ENCODE measurements around the gene NOP53. TPM values are rescaled to one million over a fixed set of nuclear protein-coding genes. Genes with fewer than 3 reads are reported as not detected.
"Not testable (repeated sequence)": the region's sequence is repeated elsewhere in the genome, so short reads cannot be mapped to it uniquely, and the experiment has no call there.

The NOP53 gene
- total and polyA plus RNA-seq, 7 donors, result 96.3 to 268 (median 166) TPM

GRCh38 chr19:47798904-47799266 lies 53.5 kb downstream of the NOP53 start:
- 64 to 77% (median 74%) methylated on average over 4 of the region's 4 CpGs for WGBS, 3 donors
- Histone ChIP-seq H3K27me3 (ENCODE audit: insufficient read depth in 3 of 3, low read length in 2 of 3) (peaks cover 0 to 1% (median 0%) of the 10 kb centered on the region in 3 donors), H3K9me3 (no peaks in the 10 kb centered on the region), H3K4me1 (no peaks in the 10 kb centered on the region), H3K27ac (no peak overlapping the region), H3K36me3 (ENCODE audit: insufficient read depth in 1 of 2, low read depth in 1 of 2) (no peaks in the 10 kb centered on the region), H3K4me3 (no peak overlapping the region)
- ATAC-seq (no peak), DNase-seq (no peak)
- TF ChIP-seq, protein P1, sequence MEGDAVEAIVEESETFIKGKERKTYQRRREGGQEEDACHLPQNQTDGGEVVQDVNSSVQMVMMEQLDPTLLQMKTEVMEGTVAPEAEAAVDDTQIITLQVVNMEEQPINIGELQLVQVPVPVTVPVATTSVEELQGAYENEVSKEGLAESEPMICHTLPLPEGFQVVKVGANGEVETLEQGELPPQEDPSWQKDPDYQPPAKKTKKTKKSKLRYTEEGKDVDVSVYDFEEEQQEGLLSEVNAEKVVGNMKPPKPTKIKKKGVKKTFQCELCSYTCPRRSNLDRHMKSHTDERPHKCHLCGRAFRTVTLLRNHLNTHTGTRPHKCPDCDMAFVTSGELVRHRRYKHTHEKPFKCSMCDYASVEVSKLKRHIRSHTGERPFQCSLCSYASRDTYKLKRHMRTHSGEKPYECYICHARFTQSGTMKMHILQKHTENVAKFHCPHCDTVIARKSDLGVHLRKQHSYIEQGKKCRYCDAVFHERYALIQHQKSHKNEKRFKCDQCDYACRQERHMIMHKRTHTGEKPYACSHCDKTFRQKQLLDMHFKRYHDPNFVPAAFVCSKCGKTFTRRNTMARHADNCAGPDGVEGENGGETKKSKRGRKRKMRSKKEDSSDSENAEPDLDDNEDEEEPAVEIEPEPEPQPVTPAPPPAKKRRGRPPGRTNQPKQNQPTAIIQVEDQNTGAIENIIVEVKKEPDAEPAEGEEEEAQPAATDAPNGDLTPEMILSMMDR (IDR thresholded peaks at IDR 0.05), result no peak
- intact Hi-C loops (cut with DNase I), result no loop called here

DNA sequence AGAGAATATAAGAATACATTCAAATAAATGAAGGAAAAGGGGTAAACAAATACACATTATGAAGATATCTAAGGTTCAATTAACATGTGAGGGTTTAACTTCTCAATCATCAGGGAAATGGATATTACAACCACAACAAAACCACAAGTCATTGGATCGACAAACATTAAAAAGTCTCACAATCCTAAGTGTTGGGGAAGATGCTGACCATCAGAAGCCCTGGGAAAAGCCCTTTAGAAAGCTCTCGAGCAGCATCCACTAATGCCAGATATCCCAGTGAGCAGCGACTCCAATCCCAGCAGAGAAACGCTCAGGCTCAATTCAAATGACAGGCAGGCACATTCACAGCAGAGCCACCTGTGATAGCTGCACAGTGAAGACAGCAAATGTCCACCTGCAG lies 55.9 kb downstream of the NOP53 start:
- ATAC-seq, result no peak

DNA sequence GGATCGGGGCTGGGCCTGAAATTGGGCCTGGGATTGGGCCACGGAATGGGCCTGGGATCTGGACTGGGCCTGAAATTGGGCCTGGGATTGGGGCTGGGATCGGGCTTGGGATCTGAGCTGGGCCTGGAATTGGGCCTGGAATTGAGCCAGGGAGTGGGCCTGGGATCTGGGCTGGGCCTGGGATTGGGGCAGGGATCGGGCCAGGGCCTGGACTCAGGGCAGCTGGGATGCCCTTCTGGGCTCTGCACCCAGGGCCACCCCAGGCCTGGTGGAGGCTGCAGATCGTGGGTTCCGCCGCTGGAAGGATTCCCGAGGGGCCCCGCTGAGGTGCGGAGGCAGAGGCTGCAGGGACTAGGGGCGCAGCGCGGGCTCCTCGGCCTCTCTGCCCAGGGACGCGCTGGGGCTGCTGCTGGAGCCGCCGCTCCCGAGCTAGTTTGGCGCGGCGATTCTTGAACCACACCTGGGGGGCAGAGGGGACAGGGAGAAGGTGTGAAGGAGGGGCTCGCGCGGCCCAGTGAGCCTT lies 57.2 kb downstream of the NOP53 start:
- intact Hi-C loops (cut with DNase I), result no loop called here
- Histone ChIP-seq H3K27me3 (ENCODE audit: insufficient read depth in 3 of 3, low read length in 2 of 3) (peaks cover 0 to 1% (median 0%) of the 10 kb centered on the region in 3 donors), H3K36me3 (ENCODE audit: insufficient read depth in 1 of 2, low read depth in 1 of 2) (no peaks in the 10 kb centered on the region), H3K4me3 (no peak overlapping the region), H3K27ac (no peak overlapping the region), H3K9me3 (no peaks in the 10 kb centered on the region), H3K4me1 (no peaks in the 10 kb centered on the region)
- DNase-seq, result no peak
- WGBS, 3 donors, result 80 to 88% (median 82%) methylated on average over 17 to 23 of the region's 25 CpGs
- TF ChIP-seq, protein P1 (IDR thresholded peaks at IDR 0.05), result no peak
- ATAC-seq, result no peak

More for the DNA sequence above, 55.9 kb downstream of the NOP53 start:
- DNase-seq, result no peak
- Histone ChIP-seq H3K4me1 (no peaks in the 10 kb centered on the region), H3K27ac (no peak overlapping the region), H3K36me3 (ENCODE audit: insufficient read depth in 1 of 2, low read depth in 1 of 2) (no peaks in the 10 kb centered on the region), H3K4me3 (no peak overlapping the region), H3K9me3 (no peaks in the 10 kb centered on the region), H3K27me3 (ENCODE audit: insufficient read depth in 3 of 3, low read length in 2 of 3) (peaks cover 0 to 1% (median 0%) of the 10 kb centered on the region in 3 donors)
- TF ChIP-seq, protein P1 (IDR thresholded peaks at IDR 0.05), result no peak
- 89 to 95% (median 93%) methylated on average over 4 of the region's 4 CpGs for WGBS, 3 donors
- intact Hi-C loops (cut with DNase I), result no loop called here

DNA sequence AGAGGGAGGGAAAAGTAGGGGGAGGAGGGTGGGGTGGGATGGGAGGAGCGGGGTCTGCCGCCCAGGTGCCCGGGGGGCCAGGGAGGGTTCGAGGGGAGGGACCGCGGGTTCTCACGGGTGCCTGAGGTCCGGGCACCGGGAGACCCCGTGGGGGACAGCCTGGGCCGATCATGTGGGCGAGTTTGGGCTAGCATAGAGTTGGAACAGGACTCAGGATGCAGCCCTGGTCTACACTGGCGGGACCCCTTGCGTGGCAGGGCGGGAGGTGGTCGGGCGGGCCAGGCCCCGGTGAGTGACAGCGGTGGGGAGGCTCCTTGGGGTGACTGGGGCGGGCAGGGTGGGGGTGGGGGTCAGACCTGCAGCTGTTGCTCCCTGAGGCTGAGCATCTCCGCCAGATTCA lies 57.8 kb downstream of the NOP53 start:
- WGBS, 3 donors, result 72 to 75% (median 74%) methylated on average over 8 to 21 of the region's 21 CpGs
- DNase-seq; H3K4me1 ChIP-seq; H3K4me3 ChIP-seq; ATAC-seq; H3K27me3 ChIP-seq (ENCODE audit: insufficient read depth in 3 of 3, low read length in 2 of 3); H3K9me3 ChIP-seq; H3K27ac ChIP-seq; H3K36me3 ChIP-seq (ENCODE audit: insufficient read depth in 1 of 2, low read depth in 1 of 2); intact Hi-C loops (cut with DNase I): not testable (repeated sequence)

DNA sequence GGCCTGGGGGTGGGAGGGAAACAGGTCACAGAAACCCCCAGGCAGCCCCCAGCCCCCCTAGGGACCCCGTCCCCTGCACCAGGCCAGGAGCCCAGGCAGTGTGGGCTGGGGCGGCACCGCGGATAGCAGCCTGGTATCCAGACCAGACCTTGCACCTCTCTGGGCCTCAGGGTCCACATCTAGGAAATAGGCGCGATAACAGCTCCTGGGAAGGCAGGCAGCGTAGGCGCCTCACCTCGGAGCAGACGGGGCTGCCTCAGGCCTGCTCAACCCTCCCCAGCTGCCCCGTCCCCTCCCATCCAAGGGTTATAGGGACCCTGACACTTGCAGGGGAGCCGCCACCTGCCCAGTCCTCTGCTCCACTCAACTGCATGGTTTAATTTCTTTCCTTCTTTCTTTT lies 58.3 kb downstream of the NOP53 start:
- WGBS, 3 donors, result 70 to 95% (median 90%) methylated on average over 2 to 11 of the region's 12 CpGs
- H3K4me1 ChIP-seq; intact Hi-C loops (cut with DNase I); H3K27ac ChIP-seq; H3K36me3 ChIP-seq (ENCODE audit: insufficient read depth in 1 of 2, low read depth in 1 of 2); H3K9me3 ChIP-seq; DNase-seq; ATAC-seq; H3K4me3 ChIP-seq; H3K27me3 ChIP-seq (ENCODE audit: insufficient read depth in 3 of 3, low read length in 2 of 3): not testable (repeated sequence)

- H3K27me3 ChIP-seq (ENCODE audit: insufficient read depth in 3 of 3, low read length in 2 of 3); intact Hi-C loops (cut with DNase I); H3K4me3 ChIP-seq; ATAC-seq; H3K27ac ChIP-seq; DNase-seq; H3K36me3 ChIP-seq (ENCODE audit: insufficient read depth in 1 of 2, low read depth in 1 of 2); H3K9me3 ChIP-seq; H3K4me1 ChIP-seq: not testable (repeated sequence)
- WGBS, 3 donors, result 80 to 84% (median 83%) methylated on average over 5 of the region's 5 CpGs
Measured at GRCh38 chr19:47804451-47804850, 59.1 kb downstream of the NOP53 start, which contains the start of gene TPRX1. TPRX1 (minus strand) TSS chr19:47804551; CDS start chr19:47804539, 12 bp downstream.
